HL-60 (cell line): Measurements from ENCODE around the gene AFDN.

Source experiments
- POLR2AphosphoS5 ChIP-seq: IDR thresholded peaks from 2 replicates; pipeline ENCODE4 v1.6.1; 2012; ENCODE audit warnings: low read depth
- TF ChIP-seq, protein P1 (sequence below): IDR thresholded peaks from one replicate; pipeline ENCODE4 v1.5.1; 2011; ENCODE audit warnings: low read length, control low read depth, inconsistent platforms; ENCODE audit not compliant: insufficient read depth
- TF ChIP-seq, protein P2 (sequence below): IDR thresholded peaks from 2 replicates; pipeline ENCODE4 v1.6.1; 2012; ENCODE audit warnings: low read depth; ENCODE audit not compliant: insufficient replicate concordance

DNA sequence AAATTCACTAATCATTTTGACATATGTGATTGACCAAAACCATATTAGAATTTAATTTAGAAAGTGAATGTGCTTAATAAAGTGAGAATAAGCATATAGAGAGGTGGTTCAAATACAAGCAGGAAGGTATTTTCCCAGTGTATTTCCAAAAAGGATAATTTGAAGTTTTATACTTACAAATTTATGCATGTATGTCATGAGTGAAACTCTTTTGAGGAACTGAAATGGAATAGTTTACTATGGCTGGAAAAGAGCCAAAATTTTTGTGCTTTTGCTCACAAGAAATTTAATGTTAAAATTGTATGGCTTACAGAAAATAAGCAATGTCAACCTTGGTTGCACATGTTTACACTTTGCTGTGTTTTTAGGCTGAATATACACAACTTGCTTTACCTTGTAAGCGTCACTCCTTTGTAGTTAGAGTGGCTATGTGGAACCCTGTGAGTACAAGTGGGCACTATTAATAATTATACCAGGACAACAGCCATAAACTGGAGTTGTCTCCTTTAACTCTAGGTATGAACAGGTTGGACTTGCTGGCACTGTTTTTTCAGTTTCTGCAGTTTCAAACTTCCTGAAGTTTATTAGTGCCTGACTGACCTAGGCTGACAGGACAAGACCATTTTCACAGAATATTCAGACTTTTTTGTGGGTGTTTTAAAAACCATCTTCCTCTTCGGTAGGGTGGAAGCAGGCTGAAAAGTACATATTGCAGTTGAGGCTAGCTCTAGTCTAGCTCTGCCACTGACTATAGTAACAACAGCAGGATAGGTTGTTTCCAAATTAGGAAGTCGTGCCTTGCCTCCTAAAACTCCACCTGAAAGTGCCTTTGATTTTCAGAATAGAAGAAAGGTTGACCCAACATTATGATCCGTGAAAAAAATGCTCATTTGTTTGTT lies 6.0 kb downstream of the AFDN start:
- TF ChIP-seq, protein P1, sequence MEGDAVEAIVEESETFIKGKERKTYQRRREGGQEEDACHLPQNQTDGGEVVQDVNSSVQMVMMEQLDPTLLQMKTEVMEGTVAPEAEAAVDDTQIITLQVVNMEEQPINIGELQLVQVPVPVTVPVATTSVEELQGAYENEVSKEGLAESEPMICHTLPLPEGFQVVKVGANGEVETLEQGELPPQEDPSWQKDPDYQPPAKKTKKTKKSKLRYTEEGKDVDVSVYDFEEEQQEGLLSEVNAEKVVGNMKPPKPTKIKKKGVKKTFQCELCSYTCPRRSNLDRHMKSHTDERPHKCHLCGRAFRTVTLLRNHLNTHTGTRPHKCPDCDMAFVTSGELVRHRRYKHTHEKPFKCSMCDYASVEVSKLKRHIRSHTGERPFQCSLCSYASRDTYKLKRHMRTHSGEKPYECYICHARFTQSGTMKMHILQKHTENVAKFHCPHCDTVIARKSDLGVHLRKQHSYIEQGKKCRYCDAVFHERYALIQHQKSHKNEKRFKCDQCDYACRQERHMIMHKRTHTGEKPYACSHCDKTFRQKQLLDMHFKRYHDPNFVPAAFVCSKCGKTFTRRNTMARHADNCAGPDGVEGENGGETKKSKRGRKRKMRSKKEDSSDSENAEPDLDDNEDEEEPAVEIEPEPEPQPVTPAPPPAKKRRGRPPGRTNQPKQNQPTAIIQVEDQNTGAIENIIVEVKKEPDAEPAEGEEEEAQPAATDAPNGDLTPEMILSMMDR: no peak
- TF ChIP-seq POLR2AphosphoS5: no peak
- TF ChIP-seq, protein P2, sequence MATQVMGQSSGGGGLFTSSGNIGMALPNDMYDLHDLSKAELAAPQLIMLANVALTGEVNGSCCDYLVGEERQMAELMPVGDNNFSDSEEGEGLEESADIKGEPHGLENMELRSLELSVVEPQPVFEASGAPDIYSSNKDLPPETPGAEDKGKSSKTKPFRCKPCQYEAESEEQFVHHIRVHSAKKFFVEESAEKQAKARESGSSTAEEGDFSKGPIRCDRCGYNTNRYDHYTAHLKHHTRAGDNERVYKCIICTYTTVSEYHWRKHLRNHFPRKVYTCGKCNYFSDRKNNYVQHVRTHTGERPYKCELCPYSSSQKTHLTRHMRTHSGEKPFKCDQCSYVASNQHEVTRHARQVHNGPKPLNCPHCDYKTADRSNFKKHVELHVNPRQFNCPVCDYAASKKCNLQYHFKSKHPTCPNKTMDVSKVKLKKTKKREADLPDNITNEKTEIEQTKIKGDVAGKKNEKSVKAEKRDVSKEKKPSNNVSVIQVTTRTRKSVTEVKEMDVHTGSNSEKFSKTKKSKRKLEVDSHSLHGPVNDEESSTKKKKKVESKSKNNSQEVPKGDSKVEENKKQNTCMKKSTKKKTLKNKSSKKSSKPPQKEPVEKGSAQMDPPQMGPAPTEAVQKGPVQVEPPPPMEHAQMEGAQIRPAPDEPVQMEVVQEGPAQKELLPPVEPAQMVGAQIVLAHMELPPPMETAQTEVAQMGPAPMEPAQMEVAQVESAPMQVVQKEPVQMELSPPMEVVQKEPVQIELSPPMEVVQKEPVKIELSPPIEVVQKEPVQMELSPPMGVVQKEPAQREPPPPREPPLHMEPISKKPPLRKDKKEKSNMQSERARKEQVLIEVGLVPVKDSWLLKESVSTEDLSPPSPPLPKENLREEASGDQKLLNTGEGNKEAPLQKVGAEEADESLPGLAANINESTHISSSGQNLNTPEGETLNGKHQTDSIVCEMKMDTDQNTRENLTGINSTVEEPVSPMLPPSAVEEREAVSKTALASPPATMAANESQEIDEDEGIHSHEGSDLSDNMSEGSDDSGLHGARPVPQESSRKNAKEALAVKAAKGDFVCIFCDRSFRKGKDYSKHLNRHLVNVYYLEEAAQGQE: no peak
